NCI-H82 treated with DMSO at 0.1 percent for 48 hours (cell line): Measurements from ENCODE around the gene CNGB1.
A peak's percentile ranks its signal among the peaks of the same experiment; 100 is the strongest.
"Not testable (repeated sequence)": the region's sequence is repeated elsewhere in the genome, so short reads cannot be mapped to it uniquely, and the experiment has no call there.

Experiments
- DNase-seq: peaks from one replicate; lab custom pipeline; 2025; ENCODE audit not compliant: unreplicated experiment; lab: John Stamatoyannopoulos, UW

The CNGB1 gene

GRCh38 chr16:57956270-57956808 is 14.6 kb downstream of the CNGB1 start:
- no peak for DNase-seq

GRCh38 chr16:57955572-57956188 is 15.2 kb downstream of the CNGB1 start:
- peak; percentile 1 for DNase-seq

- no peak for DNase-seq
These were observed 17.1 kb downstream of the CNGB1 start for GRCh38 chr16:57953857-57954256.

- no peak for DNase-seq
These were observed 18.0 kb downstream of the CNGB1 start for GRCh38 chr16:57952909-57953308.

GRCh38 chr16:57951204-57951960 is 19.5 kb downstream of the CNGB1 start:
- no peak for DNase-seq

GRCh38 chr16:57950382-57950781 is 20.5 kb downstream of the CNGB1 start:
- no peak for DNase-seq

- no peak for DNase-seq
These were observed 21.2 kb downstream of the CNGB1 start for GRCh38 chr16:57949595-57950238.

GRCh38 chr16:57949013-57949412 is 21.9 kb downstream of the CNGB1 start:
- DNase-seq = no peak

- no peak for DNase-seq
These were observed 22.9 kb downstream of the CNGB1 start for GRCh38 chr16:57948027-57948426.

- DNase-seq = no peak
These were observed 23.7 kb downstream of the CNGB1 start for GRCh38 chr16:57947261-57947660.

- DNase-seq = peak; percentile 0
These were observed 24.6 kb downstream of the CNGB1 start for GRCh38 chr16:57946181-57946801.

- no peak for DNase-seq
These were observed 25.2 kb downstream of the CNGB1 start for GRCh38 chr16:57945740-57946138.

- DNase-seq = no peak
These were observed 25.8 kb downstream of the CNGB1 start for GRCh38 chr16:57944970-57945739.

GRCh38 chr16:57943381-57943780 is 27.5 kb downstream of the CNGB1 start:
- not testable (repeated sequence) for DNase-seq

- not testable (repeated sequence) for DNase-seq
These were observed 29.0 kb downstream of the CNGB1 start for GRCh38 chr16:57941901-57942300.

GRCh38 chr16:57941016-57941664 is 29.8 kb downstream of the CNGB1 start:
- DNase-seq = peak; percentile 0

- DNase-seq = no peak
These were observed 30.5 kb downstream of the CNGB1 start for GRCh38 chr16:57940382-57940966.

GRCh38 chr16:57939872-57940224 is 31.1 kb downstream of the CNGB1 start:
- DNase-seq = no peak

- DNase-seq = no peak
These were observed 31.7 kb downstream of the CNGB1 start for GRCh38 chr16:57938936-57939871.
